GM12873 (cell line): ENCODE measurements around the gene PRKAG1.

Experiments
- TF ChIP-seq, protein P1 (sequence below): IDR thresholded peaks from 2 replicates; pipeline ENCODE4 v1.5.1; 2012; ENCODE audit warnings: low read depth, mild to moderate bottlenecking, moderate library complexity, low read length, control low read depth; ENCODE audit not compliant: insufficient read depth; ENCODE audit errors: missing control alignments

Gene PRKAG1

GRCh38 chr12:48998497-48999353 lies 19.9 kb downstream of the PRKAG1 start:
- TF ChIP-seq, protein P1, sequence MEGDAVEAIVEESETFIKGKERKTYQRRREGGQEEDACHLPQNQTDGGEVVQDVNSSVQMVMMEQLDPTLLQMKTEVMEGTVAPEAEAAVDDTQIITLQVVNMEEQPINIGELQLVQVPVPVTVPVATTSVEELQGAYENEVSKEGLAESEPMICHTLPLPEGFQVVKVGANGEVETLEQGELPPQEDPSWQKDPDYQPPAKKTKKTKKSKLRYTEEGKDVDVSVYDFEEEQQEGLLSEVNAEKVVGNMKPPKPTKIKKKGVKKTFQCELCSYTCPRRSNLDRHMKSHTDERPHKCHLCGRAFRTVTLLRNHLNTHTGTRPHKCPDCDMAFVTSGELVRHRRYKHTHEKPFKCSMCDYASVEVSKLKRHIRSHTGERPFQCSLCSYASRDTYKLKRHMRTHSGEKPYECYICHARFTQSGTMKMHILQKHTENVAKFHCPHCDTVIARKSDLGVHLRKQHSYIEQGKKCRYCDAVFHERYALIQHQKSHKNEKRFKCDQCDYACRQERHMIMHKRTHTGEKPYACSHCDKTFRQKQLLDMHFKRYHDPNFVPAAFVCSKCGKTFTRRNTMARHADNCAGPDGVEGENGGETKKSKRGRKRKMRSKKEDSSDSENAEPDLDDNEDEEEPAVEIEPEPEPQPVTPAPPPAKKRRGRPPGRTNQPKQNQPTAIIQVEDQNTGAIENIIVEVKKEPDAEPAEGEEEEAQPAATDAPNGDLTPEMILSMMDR = peak; percentile 7

DNA sequence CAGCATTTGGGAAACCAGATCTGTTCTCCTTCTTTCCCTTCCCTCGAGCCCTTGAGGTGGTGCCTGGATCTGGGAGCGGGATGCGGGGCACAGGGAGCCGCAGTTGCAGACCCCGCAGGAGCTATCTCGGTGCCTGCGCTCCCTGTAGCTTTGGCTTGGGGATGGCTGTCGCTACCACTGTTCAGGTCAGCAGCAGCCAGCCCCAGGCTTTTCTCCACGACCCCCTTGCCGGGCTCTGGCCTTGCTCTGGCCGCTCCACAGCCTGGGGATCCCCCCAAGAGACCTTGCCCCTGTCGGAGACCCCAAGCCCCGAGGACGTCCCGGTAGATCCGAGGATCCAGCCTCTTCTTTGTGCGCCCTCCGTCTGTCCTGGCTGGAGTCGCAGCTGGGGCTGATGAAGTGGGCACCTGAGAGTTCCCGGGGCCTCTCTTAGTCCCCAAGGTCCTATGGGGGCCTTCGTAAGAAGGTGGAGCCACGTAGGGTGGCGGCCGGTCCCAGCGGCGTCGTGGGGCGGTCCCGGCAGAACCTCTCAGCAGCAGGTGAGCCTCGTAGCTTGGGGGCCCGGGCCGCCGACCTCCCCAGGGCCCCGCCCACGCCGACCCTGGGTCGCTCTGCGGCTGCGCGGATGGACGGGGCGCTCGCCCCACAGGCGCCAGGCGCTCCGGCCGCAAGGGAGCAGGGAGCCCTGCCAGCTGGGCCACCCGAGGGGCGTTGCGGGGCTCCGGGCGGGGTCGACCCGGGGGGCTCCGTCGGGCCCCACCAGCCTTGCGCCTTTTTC lies 20.7 kb downstream of the PRKAG1 start:
- TF ChIP-seq, protein P1 = no peak

- TF ChIP-seq, protein P1 = peak; percentile 87
Measured at GRCh38 chr12:48996794-48997718, 21.5 kb downstream of the PRKAG1 start.

- TF ChIP-seq, protein P1 = peak; percentile 86
Measured at GRCh38 chr12:48995086-48995879, 23.3 kb downstream of the PRKAG1 start.

DNA sequence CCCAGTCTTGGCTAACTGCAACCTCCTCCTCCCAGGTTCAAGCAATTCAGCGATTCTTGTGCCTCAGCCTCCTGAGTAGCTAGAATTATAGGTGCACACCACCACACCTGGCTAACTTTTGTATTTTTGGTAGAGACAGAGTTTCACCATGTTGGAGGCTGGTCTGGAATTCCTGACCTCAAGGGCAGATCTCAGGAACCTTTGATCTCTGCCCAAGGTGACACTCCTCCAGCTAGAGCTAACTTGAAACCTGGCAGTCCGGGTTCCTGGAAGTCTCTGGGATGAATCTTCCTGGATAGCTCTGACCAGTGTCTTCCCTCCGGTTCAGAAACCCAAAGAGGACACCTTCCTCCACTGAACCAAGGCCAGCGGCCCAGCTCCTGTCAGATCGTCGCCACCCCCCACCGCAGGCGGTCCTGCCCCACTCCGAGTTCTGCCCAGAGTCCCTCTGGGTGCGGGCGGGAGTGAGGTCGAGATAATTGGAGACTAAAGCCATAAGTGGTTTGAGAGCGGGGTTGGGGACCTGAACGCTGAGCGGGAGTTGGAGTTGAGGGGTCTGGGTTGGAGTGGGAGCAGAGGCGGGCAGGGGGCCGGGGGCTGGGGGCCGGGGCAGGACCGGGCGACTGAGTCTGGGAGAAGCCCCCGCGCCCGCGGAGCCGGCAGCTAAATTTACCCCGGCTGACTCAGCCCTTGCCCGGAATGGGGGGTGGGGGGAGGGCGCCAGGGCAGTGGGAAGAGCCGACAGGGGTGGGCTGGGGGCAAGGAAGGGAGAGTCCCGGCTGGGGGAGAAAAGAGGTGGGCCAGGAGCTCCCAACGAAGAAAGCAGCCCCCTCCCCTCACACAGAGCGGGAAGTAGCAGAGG lies 24.1 kb downstream of the PRKAG1 start:
- TF ChIP-seq, protein P1 = no peak

- TF ChIP-seq, protein P1 = no peak
Measured at GRCh38 chr12:48993787-48994186, 24.8 kb downstream of the PRKAG1 start.
